Fibroblast of skin of scalp (primary cell): ENCODE data around the gene DLX6.

Experiments
- DNase-seq: peaks from one replicate; pipeline ENCODE4 v3.0.0-alpha.2; 2013

DLX6 gene

DNA sequence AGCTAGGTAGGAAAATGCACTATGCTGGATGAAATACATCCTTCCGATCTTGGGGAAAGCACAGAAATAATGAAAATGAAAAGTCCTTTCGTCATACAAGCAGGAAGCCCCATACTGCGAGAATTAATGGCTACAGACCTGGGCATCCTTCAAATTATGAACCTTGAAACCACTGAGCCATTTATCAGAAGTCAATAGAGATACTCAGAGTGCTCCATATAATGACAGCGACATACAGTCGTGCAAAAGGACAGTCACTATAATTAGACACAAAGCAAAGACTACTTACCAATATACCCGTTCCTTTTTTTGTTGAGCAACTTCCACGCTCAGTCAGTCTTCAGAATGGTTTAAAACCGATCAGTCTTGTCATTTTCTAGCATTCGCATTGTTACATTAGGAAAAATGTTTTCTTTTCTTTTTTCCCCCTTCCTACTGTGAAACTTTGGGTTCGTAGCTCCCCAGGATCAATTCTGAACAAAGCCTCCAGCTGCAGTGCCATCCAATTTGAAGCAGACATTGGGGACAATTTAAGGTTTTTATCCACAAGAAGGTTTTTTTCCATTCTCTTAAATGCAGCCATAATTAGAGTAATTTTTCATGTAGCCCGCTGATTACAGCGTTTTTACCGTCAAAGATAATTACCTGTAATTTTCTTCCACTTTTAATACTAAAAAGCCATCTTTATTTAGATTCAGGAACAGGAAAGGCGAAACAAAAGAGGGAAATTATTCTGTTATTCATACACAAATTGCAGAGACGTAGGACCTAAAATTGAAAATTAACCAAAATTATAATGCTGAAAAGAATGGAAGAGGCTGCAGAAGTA is 6.4 kb downstream of the DLX6 start:
- DNase-seq: no peak

DNA sequence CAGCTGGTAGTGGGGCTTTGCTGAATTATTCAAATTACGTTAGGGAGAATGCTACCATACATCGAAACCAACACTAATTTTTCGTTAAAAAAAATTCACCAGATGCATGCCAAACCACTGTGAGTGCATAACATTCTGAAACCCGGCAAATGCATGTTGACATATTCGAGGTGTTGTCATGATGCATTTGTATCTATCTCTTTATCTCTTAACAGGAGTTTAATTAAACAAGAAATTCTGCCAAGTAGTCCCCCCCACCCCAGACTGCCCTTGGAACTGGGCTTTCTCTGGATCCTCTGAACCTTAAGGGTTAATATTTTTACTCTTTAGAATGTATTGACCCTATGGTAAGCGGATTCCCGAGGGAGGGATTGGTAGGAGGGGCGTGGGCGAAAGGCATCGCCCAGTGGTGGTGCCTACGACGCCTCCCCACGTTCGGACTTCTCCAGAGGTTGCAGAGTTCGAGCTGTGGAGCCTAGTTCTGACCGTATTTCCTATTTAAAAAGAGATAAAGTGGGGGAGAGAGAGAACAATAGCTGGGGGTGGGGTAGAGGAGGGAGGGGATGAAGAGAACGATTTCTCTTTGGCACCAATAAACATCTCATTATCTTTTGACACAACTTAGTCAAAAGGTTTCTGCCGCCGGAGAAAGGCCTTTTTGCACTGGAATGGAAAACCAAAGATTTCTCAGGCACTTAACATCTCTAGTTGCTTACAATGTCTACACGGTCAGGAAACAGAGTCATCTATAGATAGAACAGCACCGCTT is 7.2 kb downstream of the DLX6 start:
- DNase-seq: no peak

DNA sequence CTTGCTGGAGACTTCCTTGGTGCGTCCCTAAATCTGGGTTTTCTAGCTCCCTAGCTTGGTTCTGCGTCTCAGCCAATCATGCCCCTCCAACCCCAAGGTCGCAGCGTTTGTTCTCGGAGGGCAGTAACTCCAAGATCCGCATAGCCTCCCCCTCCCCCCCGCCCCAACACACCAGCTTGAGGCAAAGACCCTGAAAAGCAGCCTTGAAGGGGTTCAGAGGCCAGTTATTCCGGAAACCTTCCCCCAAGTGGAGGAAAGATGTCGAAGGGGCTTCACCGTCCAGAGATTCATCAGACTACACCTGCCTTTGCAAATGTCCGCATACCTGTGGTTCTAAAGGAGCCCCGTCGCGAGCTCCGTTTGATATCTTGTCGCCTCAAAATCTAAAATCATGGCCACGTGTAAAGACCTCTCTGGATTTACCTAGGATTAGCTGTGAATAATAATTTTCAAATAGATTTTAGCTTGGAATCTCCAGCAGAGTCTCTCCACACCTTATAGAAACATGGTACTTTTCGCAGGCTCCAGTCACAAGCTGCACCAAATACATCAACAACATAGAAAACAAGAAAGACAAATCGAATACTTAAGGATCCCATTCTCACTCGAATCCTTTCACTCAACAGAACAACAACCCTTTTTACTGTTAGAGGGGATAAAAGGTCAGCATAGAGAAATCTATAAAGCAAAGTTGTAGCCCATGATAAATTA is 7.9 kb downstream of the DLX6 start:
- DNase-seq: no peak

DNA sequence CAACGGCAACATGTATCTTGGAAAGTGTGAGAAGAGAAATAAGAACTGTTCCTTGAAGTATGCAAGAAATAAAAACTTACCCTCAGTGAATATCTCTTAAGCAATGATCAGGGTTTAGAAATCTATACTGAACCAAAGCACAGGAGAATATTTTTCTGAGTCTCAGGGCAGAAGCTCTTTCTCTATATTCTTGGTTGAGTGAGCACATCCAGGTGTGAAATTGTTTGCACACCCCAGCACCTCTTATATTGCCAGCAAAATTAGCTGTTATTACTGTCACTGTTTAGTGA is 8.4 kb downstream of the DLX6 start:
- no peak for DNase-seq

DNA sequence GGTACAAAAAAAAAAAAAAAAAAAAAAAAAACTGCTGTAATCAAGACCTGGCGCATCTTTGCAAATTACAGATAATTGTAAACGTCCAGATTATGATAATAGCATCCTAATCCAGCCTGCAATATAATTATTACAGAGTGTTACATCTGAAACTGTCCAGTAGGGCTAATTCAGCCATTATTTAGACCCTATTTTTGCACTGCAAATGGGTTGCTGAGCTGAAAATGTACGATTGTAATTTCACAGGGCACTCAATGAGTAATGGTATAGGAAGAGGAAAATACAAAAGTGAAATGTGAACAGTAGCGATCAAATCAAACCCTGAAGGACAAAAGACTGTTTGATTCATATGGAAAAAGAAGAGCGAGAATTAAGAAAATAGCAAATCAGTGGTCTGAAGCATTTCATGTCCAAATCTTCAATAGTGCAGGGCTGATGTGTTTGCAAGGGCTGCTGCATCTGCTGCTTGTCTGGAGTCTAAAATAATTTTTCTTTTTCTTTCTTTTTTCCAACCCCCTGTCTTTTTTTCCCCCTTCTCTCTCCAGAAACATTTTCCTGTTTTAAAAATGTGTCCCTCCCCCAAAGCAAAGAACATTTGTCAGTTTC is 8.9 kb downstream of the DLX6 start:
- no peak for DNase-seq

DNA sequence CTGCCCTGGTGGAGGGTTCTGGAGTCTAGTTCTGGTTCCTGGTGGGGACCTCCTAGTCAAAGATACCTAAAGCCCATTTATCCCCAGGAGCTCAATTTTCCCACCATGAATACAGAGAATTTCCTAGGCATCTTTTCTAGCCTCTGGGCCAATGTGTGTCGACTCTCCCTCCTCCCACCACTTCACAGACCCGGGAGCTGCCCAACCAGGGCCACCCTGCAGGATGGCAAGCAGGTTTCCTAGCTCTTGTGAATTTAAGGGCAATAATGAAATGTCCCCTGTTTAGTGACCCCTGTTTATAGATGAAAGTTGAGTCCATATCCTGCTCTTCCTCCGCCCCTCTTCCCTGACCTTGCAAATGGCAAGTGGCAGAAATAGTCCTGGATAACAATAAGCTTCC is 9.9 kb downstream of the DLX6 start:
- DNase-seq: no peak

DNA sequence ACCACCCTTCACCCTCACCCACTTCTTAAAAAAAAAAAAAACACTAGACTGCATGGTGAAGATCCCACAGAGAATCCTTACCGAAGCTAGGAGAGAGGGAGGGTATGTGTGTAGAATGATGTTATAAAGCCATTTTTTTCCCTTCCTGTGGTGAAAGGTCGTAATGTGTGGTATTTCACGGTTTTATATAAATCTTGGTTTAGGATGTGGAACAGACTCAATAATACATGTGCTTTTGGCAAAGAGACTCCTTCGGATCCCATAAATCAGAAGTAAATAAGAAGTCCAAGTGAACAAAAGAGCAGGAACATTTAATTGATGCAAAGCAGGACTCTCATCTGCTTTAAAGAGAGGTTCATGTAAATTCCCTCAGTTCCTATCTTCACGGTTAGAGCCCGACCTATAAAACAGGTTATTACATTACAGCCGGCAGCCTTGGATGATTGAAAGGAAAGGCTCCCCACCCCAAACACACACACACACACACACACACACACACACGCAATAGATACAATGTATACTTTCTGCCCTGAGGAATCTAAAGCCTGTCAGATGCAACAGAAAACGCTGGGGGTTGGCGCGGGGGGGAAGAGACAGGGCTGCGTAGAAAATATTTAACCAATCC is 10.5 kb downstream of the DLX6 start:
- DNase-seq: no peak

DNA sequence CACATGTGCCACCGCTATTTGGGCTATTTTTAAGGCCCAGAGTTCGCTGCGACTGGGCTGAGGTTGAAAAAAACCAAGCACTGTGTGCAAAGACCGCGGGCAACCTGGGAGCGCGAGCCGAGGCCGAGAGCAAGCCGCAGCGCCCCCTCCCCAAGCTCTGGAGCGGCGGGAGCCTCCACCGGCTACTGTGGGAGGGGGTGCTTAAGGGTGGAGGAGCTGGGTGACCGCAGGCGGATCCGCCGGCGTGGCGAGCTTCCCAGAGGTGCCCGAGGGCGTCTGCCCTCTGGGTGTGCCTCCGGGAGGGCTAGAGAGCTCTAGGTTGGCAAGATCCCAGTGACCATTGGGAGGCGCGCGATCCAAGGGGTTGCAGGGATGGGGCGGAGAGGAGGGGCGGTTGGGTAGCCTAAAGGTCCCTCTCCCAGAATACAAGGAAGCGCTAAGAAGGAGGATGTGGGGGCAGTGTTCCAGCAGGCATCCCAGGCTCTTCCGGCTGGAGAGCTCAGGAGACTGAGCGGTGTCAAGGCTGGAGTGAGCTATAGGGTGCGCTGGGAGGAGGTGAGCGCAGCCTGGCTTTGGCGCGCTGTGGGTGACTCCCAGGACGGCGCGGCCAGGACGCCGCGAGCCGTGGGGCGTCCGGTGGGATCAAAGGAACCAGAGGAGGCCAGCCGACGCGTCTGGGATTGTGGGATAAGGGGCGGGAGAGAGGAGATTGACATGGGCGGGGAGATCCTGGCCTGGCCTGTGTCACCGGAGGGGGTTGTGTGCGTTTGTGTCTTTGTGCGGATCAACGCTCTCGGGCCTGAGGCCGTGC is 11.2 kb downstream of the DLX6 start:
- no peak for DNase-seq

DNA sequence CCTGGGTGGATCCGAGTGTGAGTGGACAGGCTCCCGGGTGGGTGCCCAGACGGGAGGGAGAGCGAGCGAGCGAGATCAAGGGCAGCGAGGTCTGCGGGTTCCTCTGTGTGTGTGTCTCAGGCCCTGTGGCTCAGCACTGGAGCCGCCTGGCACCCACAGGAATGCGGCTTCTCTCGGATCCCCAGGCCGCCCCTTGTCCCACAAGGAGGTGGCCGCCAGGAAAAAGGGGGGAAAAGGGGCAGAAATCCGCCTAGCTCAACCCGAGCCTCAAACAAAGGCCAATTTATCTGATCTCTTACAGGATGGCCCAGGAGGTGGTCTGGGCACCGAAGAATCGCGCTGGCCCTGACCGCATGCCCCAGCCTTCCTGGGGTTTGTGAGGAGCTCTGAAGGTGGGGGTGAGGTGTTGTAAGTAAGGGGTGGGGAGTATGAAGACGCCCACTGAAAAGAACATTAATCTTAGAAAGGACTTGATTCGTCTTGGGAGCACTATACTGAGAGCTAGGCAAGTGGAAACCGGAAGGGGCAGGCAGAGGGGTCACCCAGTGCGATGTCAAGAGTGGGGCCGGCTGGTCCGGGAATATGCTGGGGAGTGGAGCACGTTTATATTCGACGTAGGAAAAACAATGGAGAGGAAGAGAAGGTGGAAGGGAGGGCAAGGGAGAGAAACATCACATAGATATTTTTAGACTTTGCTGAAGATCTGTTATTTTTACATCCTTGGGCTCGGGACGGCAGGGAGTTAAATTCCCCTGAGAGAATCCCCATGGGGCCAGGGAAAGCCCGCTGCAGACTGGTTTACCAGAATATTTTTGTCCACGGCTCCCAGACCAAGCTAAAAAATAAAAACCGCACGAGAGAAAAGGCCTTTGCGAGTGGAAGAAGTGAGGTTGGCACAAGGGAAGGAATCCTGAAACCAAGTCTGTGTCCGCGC is 12.1 kb downstream of the DLX6 start:
- DNase-seq: no peak

DNA sequence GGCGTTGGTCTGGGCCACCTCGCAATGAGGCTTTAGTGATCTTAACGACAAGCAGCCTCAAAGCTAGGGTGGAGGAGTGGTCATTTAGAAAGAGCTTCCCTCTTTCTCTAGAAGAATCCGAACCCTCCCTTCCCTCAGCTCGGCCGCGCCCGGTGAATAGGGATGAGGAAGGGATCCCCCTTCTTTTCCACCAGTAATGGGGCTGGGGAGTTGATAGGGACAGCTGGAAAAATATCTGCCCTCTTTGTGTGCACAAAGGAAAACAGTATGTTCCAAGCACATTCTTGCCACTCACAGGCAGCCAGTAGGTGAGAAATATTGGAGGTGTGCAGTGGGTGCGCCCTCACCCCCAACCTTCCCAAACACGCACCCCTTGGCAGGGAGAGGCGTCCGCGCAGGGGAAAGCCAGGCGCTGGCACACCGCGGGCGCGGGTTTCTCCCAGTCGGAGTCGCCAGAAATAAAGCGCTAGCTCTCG is 12.8 kb downstream of the DLX6 start:
- no peak for DNase-seq

DNA sequence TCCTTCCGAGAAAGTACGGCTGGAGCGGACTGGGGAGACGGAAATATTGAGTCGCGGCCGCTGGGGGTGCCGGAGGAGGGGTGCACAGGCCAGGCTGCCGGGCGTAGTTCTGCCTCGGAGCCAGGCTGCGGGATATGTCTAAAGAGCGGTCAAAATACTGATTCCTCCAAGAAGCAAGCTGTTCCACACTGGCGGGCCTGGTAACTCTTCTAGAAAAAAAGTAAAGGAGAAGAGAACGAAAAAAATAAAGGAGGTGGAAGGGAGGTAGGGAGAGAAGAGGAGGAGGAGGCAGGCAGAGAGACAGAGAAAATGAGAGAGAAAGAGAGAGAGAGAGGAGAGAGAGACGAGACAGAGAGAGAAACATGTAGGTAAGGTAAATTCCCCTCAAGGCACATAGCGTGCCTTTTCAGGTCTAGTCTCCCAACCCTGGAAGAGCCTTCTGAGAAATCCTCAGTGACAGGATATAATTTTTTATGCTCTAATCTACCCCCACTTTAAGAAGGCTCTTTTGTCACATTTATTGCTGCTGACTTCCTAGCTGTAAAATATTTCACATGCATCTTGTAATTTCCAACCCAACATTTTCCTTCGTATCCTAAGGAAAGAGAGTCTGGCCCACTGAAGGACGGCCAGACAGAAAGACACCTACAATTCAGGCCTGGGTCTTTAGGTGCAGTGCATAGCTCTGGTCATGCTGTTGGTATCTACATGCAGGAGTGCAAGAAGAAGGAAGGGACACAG is 13.6 kb downstream of the DLX6 start:
- no peak for DNase-seq

DNA sequence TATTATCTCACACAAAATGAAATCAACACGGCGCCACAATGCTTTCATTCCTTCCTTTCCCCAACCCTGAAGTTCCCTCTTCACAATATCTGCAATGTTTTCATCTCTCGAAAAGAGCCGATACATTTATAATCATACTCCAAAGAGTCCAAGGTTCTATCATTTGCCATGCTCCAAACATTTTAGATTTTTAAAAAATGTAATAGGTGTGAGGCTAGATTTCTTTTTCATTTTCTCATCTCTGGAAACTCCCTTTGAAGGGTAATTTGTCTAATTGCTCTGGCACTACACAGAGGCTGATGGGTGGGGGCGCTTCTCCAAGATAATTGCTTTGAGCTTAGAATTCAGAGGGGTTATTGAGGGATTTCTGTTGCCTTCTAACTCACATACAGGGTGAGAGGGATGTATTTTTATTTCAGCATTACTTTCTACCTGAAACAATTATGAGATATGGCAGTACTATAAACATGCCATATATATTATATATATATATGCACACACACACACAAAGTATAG is 14.4 kb downstream of the DLX6 start:
- DNase-seq: no peak

DNA sequence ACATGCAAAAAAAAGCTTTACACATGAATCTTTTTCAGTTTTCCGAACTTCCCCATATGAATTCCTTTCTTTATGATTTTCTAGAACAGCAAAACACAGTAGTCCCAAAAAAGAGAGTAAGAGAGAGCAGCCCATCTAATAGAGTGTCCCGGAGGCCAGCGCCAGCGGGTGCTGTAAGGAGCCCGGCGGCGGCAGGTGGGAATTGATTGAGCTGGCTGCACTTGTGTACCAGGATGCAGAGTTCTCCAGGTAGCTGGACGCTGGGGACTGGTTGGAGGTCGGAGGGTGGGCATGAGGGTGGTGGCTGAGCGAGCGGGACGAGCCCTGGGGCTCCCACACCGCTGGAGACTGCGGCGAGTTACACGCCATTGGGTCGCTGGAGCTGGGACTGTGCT is 15.2 kb downstream of the DLX6 start:
- no peak for DNase-seq

DNA sequence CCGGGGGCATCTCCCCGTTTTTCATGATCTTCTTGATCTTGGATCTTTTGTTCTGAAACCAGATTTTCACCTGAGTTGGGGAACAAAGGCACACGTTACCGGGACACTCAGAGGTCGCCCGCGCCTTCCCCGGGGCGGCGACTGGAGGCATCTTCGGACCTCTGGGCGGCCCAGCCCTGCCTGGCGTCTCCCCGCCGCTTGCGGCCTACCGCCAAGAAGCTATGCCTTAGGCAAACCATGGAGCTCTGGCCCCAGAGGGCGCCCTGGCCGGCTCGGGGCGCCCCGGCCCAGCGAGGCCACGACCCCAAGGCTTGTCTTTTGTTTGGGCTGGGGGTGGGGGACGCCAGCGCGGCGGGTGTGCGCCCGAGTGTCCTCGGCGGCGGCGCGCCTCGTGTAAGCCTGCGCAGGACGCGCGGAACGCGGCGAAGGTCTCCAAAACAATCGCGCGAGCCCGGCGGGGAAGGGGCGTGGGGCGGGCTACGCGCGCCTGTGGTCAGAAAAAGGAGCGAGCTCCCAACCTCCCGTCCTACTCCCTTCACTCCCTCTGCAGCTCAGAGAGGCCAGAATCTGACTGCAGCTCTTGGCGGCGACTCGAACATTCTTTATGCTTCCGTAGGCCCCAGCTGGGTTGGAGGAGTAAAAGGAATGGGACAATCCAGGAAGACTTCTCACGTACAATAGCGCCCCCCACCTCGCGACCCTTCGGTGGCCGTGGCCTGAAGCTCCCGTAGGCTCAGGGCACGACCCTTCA is 15.8 kb downstream of the DLX6 start:
- DNase-seq: no peak

DNA sequence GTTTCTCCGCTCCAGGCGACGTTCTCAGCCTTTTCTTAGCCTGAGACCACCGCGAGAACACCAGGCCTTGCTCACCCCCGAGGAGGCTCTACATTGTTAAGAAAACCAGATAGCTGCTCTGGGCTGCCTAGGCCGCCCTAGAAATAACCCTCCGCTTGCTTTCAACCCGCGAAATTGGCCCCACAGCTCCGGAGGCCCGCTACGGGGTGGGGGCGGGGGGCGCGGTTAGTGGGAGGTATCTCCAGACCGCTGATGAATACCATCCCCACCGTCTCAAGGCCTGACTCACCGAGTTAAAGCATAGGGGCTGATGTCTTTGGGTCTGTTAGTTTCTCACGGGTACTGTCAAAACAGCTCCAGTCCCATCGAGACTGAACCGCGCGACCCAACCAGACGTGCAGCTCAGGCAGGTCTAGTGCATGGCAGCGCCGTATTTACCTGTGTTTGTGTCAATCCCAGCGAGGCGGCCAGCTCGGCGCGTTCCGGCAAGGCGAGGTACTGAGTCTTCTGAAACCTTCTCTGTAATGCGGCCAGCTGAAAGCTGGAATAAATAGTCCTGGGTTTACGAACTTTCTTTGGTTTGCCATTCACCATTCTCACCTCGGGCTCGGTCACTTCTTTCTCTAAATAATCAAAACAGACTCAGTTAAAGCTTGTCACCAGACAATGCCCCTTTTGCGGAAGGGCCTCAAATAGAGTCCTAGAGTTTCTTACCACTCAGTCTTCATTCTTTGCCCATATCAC is 16.6 kb downstream of the DLX6 start:
- no peak for DNase-seq

DNA sequence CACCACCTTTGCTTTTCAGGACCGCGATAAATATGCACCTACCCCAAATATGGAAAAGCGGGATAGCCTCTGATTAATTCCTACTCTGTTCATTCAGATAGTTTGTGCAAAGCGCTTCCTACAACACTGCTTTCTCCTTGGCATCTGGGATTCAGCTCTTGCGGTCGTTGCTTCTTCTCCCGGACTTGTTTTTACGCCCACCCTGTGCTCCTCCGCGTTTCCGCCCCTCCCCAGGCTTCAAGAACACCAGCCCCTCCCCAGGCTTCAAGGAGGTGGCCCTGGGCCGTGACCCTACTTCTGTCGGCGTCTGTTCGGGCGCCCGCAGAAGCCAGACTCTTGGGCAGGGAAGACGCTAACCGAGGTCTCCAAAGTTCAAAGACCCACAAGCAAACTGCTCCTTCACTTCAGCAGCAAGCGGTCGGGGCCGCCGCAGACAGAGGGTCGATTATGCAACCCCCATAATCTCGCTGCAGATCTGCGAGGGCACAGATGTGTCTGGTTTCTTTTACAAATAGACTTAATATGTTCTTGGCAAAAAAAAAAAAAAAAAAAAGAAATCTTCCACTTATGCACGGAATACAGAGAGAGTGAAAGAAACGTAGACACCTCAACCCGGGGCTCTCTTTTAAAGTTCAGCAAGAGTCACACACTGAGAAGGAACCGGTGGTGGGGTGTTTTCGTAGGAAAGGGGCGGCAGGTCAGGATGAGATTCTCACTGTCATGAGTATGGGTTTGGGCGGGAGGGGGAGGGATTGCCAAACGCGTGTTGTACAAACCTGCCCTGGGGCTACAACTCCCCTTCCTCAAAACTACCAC is 17.3 kb downstream of the DLX6 start:
- DNase-seq: no peak
